ENCODE measurements around the gene SPATA6.

DNA sequence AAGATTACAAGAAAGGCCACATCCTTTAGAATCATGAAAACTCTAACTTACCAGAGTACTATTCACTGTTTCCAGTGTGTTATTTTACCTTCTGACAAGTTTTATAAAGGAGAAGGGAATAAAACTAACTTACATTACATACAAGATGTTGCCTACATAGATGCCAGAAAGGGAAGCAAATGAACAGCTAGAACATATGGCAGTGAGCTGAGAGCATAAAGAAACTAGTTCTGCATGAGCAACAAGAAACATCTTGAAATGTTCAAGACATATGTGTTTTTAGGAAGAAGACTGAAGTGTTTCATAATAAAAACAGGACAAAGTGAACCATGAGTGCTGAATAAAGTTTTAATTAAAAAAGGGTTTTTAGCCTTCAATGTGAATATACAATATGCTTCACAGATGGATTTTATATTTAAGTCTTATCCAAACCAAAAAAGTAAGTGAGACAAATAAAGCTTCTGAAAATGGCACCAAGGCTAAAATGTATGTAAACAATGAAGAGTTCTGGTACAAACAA lies 210.1 kb downstream of the SPATA6 start:
- no peak for TF ChIP-seq ZSCAN29 (CRISPR knock-in tag; conservative IDR thresholded peaks at IDR 0.05)
- no peak for TF ChIP-seq ZFX (CRISPR knock-in tag; IDR thresholded peaks at IDR 0.05; ENCODE audit: low read depth)
- TF ChIP-seq, protein P1, sequence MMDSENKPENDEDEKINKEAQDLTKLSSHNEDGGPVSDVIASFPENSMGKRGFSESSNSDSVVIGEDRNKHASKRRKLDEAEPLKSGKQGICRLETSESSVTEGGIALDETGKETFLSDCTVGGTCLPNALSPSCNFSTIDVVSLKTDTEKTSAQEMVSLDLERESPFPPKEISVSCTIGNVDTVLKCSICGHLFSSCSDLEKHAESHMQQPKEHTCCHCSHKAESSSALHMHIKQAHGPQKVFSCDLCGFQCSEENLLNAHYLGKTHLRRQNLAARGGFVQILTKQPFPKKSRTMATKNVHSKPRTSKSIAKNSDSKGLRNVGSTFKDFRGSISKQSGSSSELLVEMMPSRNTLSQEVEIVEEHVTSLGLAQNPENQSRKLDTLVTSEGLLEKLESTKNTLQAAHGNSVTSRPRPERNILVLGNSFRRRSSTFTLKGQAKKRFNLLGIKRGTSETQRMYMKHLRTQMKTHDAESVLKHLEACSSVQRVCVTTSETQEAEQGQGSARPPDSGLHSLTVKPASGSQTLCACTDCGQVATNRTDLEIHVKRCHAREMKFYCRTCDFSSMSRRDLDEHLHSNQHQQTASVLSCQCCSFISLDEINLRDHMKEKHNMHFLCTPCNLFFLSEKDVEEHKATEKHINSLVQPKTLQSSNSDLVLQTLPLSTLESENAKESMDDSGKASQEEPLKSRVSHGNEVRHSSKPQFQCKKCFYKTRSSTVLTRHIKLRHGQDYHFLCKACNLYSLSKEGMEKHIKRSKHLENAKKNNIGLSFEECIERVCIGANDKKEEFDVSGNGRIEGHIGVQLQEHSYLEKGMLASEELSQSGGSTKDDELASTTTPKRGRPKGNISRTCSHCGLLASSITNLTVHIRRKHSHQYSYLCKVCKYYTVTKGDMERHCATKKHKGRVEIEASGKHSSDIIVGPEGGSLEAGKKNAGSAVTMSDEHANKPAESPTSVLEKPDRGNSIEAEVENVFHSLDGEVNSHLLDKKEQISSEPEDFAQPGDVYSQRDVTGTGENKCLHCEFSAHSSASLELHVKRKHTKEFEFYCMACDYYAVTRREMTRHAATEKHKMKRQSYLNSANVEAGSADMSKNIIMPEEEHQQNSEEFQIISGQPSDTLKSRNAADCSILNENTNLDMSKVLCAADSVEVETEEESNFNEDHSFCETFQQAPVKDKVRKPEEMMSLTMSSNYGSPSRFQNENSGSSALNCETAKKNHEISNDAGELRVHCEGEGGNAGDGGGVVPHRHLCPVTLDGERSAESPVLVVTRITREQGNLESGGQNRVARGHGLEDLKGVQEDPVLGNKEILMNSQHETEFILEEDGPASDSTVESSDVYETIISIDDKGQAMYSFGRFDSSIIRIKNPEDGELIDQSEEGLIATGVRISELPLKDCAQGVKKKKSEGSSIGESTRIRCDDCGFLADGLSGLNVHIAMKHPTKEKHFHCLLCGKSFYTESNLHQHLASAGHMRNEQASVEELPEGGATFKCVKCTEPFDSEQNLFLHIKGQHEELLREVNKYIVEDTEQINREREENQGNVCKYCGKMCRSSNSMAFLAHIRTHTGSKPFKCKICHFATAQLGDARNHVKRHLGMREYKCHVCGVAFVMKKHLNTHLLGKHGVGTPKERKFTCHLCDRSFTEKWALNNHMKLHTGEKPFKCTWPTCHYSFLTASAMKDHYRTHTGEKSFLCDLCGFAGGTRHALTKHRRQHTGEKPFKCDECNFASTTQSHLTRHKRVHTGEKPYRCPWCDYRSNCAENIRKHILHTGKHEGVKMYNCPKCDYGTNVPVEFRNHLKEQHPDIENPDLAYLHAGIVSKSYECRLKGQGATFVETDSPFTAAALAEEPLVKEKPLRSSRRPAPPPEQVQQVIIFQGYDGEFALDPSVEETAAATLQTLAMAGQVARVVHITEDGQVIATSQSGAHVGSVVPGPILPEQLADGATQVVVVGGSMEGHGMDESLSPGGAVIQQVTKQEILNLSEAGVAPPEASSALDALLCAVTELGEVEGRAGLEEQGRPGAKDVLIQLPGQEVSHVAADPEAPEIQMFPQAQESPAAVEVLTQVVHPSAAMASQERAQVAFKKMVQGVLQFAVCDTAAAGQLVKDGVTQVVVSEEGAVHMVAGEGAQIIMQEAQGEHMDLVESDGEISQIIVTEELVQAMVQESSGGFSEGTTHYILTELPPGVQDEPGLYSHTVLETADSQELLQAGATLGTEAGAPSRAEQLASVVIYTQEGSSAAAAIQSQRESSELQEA (CRISPR knock-in tag; IDR thresholded peaks at IDR 0.05; ENCODE audit: not compliant biosample characterization), result no peak
- TF ChIP-seq SIN3A (IDR thresholded peaks at IDR 0.05; ENCODE audit: borderline replicate concordance, low read depth, low read length), result no peak

Measured in HepG2 (cell line).